Measurements from ENCODE around the gene KRTAP10-1. TPM values are rescaled to one million over a fixed set of nuclear protein-coding genes. Genes with fewer than 3 reads are reported as not detected.

Gene KRTAP10-1
- total RNA-seq, 1 experiment from 2014 or later = not detected

GRCh38 chr21:44533121-44533890 is 6.7 kb downstream of the KRTAP10-1 start:
- POLR2A ChIA-PET = no interaction called here
- no peak for DNase-seq (ENCODE audit: low spot score)
- no peak; the same call in 1 of the 2 replicates for ATAC-seq
- Mint-ChIP-seq H3K4me3 (no peak overlapping the region), H3K27ac (no peak overlapping the region; the same call in 1 of the 2 replicates), H3K9me3 (peaks cover 7% of the 10 kb centered on the region), H3K4me1 (peaks cover 2% of the 10 kb centered on the region; the same call in 1 of the 2 replicates), H3K27me3 (ENCODE audit: low read depth) (no peaks in the 10 kb centered on the region), H3K36me3 (0 out of 2 replicates have a peak, but pooled peaks cover 2% of the 10 kb centered on the region)
- CTCF ChIA-PET = interaction anchor here (1.0 to 3.3 kb wide), 2 partner anchors 23 to 260 kb away, joined by 3 to 13 read pairs; no protein-coding TSS in a partner anchor
- TF ChIP-seq NFATC4 (CRISPR knock-in tag; IDR thresholded peaks at IDR 0.05) (no peak), SMAD3 (CRISPR knock-in tag; IDR thresholded peaks at IDR 0.05; ENCODE audit: borderline replicate concordance) (no peak), IRF2 (CRISPR knock-in tag; IDR thresholded peaks at IDR 0.05; ENCODE audit: borderline replicate concordance, low read depth) (no peak), FOXJ3 (CRISPR knock-in tag; IDR thresholded peaks at IDR 0.05; ENCODE audit: borderline replicate concordance) (no peak), ZNF138 (CRISPR knock-in tag; conservative IDR thresholded peaks at IDR 0.05) (no peak), JUN (CRISPR knock-in tag; IDR thresholded peaks at IDR 0.05) (no peak), JAZF1 (CRISPR knock-in tag; IDR thresholded peaks at IDR 0.05) (no peak), CREM (CRISPR knock-in tag; IDR thresholded peaks at IDR 0.05) (no peak), ELF4 (CRISPR knock-in tag; IDR thresholded peaks at IDR 0.05; ENCODE audit: low read depth) (no peak), STAT6 (CRISPR knock-in tag; conservative IDR thresholded peaks at IDR 0.05; ENCODE audit: low read depth) (no peak)
- TF ChIP-seq, protein P1, sequence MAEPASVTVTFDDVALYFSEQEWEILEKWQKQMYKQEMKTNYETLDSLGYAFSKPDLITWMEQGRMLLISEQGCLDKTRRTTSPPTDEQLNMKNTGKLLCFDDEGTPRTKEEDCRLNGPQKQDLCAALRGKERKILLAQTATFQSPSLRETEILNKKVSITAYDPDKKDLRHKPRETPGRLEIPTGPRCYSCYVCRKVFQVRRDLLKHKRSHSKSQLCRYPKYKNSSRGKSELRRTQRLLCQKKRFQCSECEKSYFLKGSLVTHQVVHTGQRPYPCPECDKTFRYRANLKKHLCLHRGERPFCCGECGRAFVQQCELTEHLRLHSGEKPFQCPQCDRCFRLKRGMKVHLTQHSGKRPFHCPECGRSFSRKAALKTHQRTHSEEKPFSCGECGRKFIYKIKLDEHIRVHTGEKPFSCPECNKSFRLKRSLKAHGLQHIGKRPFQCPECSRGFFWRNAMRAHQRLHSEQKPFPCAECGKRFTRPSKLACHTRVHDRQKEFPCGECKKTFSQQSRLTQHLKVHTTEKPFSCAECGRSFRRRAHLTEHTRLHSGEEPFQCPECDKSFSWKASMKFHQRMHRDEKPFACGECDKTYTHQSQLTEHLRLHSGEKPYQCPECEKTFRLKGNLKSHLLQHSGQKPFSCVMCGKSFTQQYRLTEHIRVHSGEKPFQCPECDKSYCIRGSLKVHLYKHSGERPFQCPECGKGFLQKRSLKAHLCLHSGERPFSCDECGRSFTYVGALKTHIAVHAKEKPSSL (CRISPR knock-in tag; conservative IDR thresholded peaks at IDR 0.05) = no peak

DNA sequence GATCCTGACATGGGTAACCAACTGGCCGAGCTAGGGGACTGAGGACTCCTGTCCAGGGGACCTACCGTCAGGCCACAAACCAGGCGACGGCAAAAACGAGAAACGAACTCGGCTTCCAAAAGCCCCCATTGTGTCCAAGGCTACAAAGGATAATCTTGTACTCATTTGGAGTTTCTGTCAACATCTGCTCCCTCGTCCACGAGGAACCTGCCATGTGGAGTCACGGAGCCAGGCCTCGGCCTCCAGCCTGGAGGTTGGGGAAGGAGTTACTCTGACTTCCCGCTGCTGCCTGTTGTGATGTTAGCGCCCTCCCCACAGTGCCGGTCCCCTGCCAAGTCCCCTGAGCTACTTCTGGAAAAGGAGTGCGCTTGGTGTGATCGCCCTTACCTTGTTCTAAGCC is 7.3 kb downstream of the KRTAP10-1 start:
- Mint-ChIP-seq H3K4me1 (peaks cover 2% of the 10 kb centered on the region; the same call in 1 of the 2 replicates), H3K27ac (no peak overlapping the region; the same call in 1 of the 2 replicates), H3K4me3 (no peak overlapping the region), H3K9me3 (peaks cover 7% of the 10 kb centered on the region), H3K27me3 (ENCODE audit: low read depth) (no peaks in the 10 kb centered on the region), H3K36me3 (0 out of 2 replicates have a peak, but pooled peaks cover 2% of the 10 kb centered on the region)
- ChIA-PET CTCF (interaction anchor here (1.0 to 3.3 kb wide), 3 partner anchors 22 to 261 kb away, joined by 3 to 13 read pairs (median 3); no protein-coding TSS in a partner anchor), POLR2A (no interaction called here)
- DNase-seq (ENCODE audit: low spot score) = peak; percentile 9
- no peak for ATAC-seq
- TF ChIP-seq, protein P2, sequence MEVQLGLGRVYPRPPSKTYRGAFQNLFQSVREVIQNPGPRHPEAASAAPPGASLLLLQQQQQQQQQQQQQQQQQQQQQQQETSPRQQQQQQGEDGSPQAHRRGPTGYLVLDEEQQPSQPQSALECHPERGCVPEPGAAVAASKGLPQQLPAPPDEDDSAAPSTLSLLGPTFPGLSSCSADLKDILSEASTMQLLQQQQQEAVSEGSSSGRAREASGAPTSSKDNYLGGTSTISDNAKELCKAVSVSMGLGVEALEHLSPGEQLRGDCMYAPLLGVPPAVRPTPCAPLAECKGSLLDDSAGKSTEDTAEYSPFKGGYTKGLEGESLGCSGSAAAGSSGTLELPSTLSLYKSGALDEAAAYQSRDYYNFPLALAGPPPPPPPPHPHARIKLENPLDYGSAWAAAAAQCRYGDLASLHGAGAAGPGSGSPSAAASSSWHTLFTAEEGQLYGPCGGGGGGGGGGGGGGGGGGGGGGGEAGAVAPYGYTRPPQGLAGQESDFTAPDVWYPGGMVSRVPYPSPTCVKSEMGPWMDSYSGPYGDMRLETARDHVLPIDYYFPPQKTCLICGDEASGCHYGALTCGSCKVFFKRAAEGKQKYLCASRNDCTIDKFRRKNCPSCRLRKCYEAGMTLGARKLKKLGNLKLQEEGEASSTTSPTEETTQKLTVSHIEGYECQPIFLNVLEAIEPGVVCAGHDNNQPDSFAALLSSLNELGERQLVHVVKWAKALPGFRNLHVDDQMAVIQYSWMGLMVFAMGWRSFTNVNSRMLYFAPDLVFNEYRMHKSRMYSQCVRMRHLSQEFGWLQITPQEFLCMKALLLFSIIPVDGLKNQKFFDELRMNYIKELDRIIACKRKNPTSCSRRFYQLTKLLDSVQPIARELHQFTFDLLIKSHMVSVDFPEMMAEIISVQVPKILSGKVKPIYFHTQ (CRISPR knock-in tag; IDR thresholded peaks at IDR 0.05) = no peak
- TF ChIP-seq CREM (CRISPR knock-in tag; IDR thresholded peaks at IDR 0.05) (no peak), IRF1 (CRISPR knock-in tag; IDR thresholded peaks at IDR 0.05) (no peak), GRHL2 (CRISPR knock-in tag; IDR thresholded peaks at IDR 0.05; ENCODE audit: insufficient replicate concordance, severe bottlenecking) (no peak), TEAD1 (CRISPR knock-in tag; IDR thresholded peaks at IDR 0.05) (no peak), NFATC4 (CRISPR knock-in tag; IDR thresholded peaks at IDR 0.05) (no peak), OVOL2 (CRISPR knock-in tag; IDR thresholded peaks at IDR 0.05; ENCODE audit: borderline replicate concordance) (no peak), ATF1 (CRISPR knock-in tag; IDR thresholded peaks at IDR 0.05) (no peak), GTF2I (CRISPR knock-in tag; conservative IDR thresholded peaks at IDR 0.05) (no peak), KAT7 (CRISPR knock-in tag; IDR thresholded peaks at IDR 0.05; ENCODE audit: borderline replicate concordance) (no peak)
- TF ChIP-seq, protein P3, sequence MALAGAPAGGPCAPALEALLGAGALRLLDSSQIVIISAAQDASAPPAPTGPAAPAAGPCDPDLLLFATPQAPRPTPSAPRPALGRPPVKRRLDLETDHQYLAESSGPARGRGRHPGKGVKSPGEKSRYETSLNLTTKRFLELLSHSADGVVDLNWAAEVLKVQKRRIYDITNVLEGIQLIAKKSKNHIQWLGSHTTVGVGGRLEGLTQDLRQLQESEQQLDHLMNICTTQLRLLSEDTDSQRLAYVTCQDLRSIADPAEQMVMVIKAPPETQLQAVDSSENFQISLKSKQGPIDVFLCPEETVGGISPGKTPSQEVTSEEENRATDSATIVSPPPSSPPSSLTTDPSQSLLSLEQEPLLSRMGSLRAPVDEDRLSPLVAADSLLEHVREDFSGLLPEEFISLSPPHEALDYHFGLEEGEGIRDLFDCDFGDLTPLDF (CRISPR knock-in tag; IDR thresholded peaks at IDR 0.05) = no peak
- TF ChIP-seq, protein P4, sequence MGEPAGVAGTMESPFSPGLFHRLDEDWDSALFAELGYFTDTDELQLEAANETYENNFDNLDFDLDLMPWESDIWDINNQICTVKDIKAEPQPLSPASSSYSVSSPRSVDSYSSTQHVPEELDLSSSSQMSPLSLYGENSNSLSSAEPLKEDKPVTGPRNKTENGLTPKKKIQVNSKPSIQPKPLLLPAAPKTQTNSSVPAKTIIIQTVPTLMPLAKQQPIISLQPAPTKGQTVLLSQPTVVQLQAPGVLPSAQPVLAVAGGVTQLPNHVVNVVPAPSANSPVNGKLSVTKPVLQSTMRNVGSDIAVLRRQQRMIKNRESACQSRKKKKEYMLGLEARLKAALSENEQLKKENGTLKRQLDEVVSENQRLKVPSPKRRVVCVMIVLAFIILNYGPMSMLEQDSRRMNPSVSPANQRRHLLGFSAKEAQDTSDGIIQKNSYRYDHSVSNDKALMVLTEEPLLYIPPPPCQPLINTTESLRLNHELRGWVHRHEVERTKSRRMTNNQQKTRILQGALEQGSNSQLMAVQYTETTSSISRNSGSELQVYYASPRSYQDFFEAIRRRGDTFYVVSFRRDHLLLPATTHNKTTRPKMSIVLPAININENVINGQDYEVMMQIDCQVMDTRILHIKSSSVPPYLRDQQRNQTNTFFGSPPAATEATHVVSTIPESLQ (CRISPR knock-in tag; IDR thresholded peaks at IDR 0.05) = no peak

All from WTC11 (cell line).